Activated CD4-positive, alpha-beta memory T cell treated with anti-CD3 and anti-CD28 coated beads for 36 hours (primary cell): ENCODE measurements around the gene APOBEC4. TPM values are rescaled to one million over a fixed set of nuclear protein-coding genes. Genes with fewer than 3 reads are reported as not detected.

ENCODE experiments used
- CTCF ChIA-PET: fragments of 350-600 bp; sonication (Branson Sonifier 250); formaldehyde crosslinking; loops from one replicate; lab custom pipeline; 2021; ENCODE audit warnings: antibody characterized with exemption, inconsistent platforms; lab: Charles Lee
- POLR2A ChIA-PET: fragments of 350-600 bp; sonication (Branson Sonifier 250); formaldehyde crosslinking; loops from one replicate; lab custom pipeline; 2021; ENCODE audit warnings: antibody characterized with exemption; lab: Charles Lee
- DNase-seq: peaks from one replicate; pipeline ENCODE4 v3.0.0-alpha.2; 2020
- H3K27ac Mint-ChIP-seq: one replicate; pipeline ENCODE4 v1.8.0; 2021; ENCODE audit warnings: mixed read lengths
- H3K27me3 Mint-ChIP-seq: one replicate; pipeline ENCODE4 v1.8.0; 2021; ENCODE audit warnings: mixed read lengths
- H3K36me3 Mint-ChIP-seq: one replicate; pipeline ENCODE4 v1.8.0; 2021; ENCODE audit warnings: mixed read lengths
- H3K4me1 Mint-ChIP-seq: one replicate; pipeline ENCODE4 v1.8.0; 2021; ENCODE audit warnings: low read depth, mixed read lengths
- H3K4me3 Mint-ChIP-seq: one replicate; pipeline ENCODE4 v1.8.0; 2021; ENCODE audit warnings: mild to moderate bottlenecking, mixed read lengths
- H3K9me3 Mint-ChIP-seq: one replicate; pipeline ENCODE4 v1.8.0; 2021; ENCODE audit warnings: mixed read lengths
- intact Hi-C: fragments of 100-400 bp; cut with micrococcal nuclease; formaldehyde crosslinking; loops from one replicate; pipeline ENCODE4 v1.15.1; 2023
- total RNA-seq, 2 experiments: library from RNA; stranded (reverse); gene quantifications; one replicate each; pipeline ENCODE4 v1.2.3, GENCODE V29; 2021

APOBEC4 gene
- total RNA-seq: not detected

GRCh38 chr1:183652547-183653461 lies at the start of gene APOBEC4:
Gene APOBEC4 (minus strand): TSS chr1:183653316. CDS start chr1:183648781, 4,535 bp downstream.
- ChIA-PET CTCF (interaction anchor here (1.2 to 6.2 kb wide), 5 partner anchors 19 to 371 kb away, joined by 3 to 171 read pairs (median 57); partner anchors contain the start of gene ARPC5), POLR2A (interaction anchor here (0.7 to 1.2 kb wide), 2 partner anchors 19 to 263 kb away, joined by 3 to 4 read pairs; no protein-coding TSS in a partner anchor)
- Mint-ChIP-seq H3K9me3 (no peaks in the 10 kb centered on the region), H3K27ac (peak within 1 kb of the TSS; percentile 92), H3K36me3 (no peaks in the 10 kb centered on the region), H3K4me3 (peak within 1 kb of the TSS; percentile 31), H3K4me1 (peaks cover 33% of the 10 kb centered on the region), H3K27me3 (no peaks in the 10 kb centered on the region)
- intact Hi-C loops: loop anchor here (1.0 to 10.0 kb wide), 6 partner anchors 18 to 1628 kb away; partner anchors contain the start of gene ARPC5
- DNase-seq: peak; percentile 25

- Mint-ChIP-seq H3K27me3 (no peaks in the 10 kb centered on the region), H3K4me1 (peaks cover 9% of the 10 kb centered on the region), H3K36me3 (peaks cover 2% of the 10 kb centered on the region), H3K4me3 (no peak overlapping the region), H3K27ac (no peak overlapping the region), H3K9me3 (no peaks in the 10 kb centered on the region)
- DNase-seq: no peak
- ChIA-PET POLR2A (no interaction called here), CTCF (no interaction called here)
- intact Hi-C loops: no loop called here
These were observed 49.7 kb upstream of the APOBEC4 start for GRCh38 chr1:183702813-183703198.

GRCh38 chr1:183702087-183702812 lies 49.1 kb upstream of the APOBEC4 start:
- H3K36me3 Mint-ChIP-seq: peaks cover 2% of the 10 kb centered on the region
- H3K4me3 Mint-ChIP-seq: no peak overlapping the region
- H3K9me3 Mint-ChIP-seq: no peaks in the 10 kb centered on the region
- ChIA-PET POLR2A (no interaction called here), CTCF (no interaction called here)
- no peaks in the 10 kb centered on the region for H3K27me3 Mint-ChIP-seq
- H3K4me1 Mint-ChIP-seq: peaks cover 10% of the 10 kb centered on the region
- no peak overlapping the region for H3K27ac Mint-ChIP-seq
- intact Hi-C loops: no loop called here
- DNase-seq: no peak

GRCh38 chr1:183699616-183700160 lies 46.6 kb upstream of the APOBEC4 start:
- Mint-ChIP-seq H3K4me1 (peaks cover 10% of the 10 kb centered on the region), H3K27me3 (no peaks in the 10 kb centered on the region), H3K4me3 (no peak overlapping the region), H3K9me3 (no peaks in the 10 kb centered on the region), H3K27ac (no peak overlapping the region), H3K36me3 (peaks cover 2% of the 10 kb centered on the region)
- intact Hi-C loops: no loop called here
- CTCF ChIA-PET: interaction anchor here (1.3 kb wide), 1 partner anchor 15 kb away, joined by 7 read pairs; no protein-coding TSS in a partner anchor
- DNase-seq: no peak
- POLR2A ChIA-PET: no interaction called here

- H3K4me3 Mint-ChIP-seq: no peak overlapping the region
- H3K4me1 Mint-ChIP-seq: peaks cover 10% of the 10 kb centered on the region
- H3K36me3 Mint-ChIP-seq: peaks cover 2% of the 10 kb centered on the region
- CTCF ChIA-PET: interaction anchor here (0.6 to 1.3 kb wide), 4 partner anchors 12 to 124 kb away, joined by 3 to 7 read pairs (median 4); no protein-coding TSS in a partner anchor
- H3K9me3 Mint-ChIP-seq: no peaks in the 10 kb centered on the region
- DNase-seq: no peak
- no peaks in the 10 kb centered on the region for H3K27me3 Mint-ChIP-seq
- POLR2A ChIA-PET: no interaction called here
- no peak overlapping the region for H3K27ac Mint-ChIP-seq
- intact Hi-C loops: no loop called here
These were observed 44.9 kb upstream of the APOBEC4 start for GRCh38 chr1:183697814-183698590.

- Mint-ChIP-seq H3K4me1 (peaks cover 10% of the 10 kb centered on the region), H3K4me3 (no peak overlapping the region), H3K9me3 (no peaks in the 10 kb centered on the region), H3K27ac (no peak overlapping the region), H3K36me3 (peaks cover 2% of the 10 kb centered on the region), H3K27me3 (no peaks in the 10 kb centered on the region)
- no peak for DNase-seq
- CTCF ChIA-PET: no interaction called here
- intact Hi-C loops: no loop called here
- POLR2A ChIA-PET: no interaction called here
These were observed 43.9 kb upstream of the APOBEC4 start for GRCh38 chr1:183696981-183697380.

GRCh38 chr1:183694755-183695154 lies 41.6 kb upstream of the APOBEC4 start:
- intact Hi-C loops: no loop called here
- H3K4me1 Mint-ChIP-seq: peaks cover 13% of the 10 kb centered on the region
- POLR2A ChIA-PET: interaction anchor here (2.0 kb wide), 1 partner anchor 10 kb away, joined by 4 read pairs; no protein-coding TSS in a partner anchor
- DNase-seq: no peak
- no peaks in the 10 kb centered on the region for H3K9me3 Mint-ChIP-seq
- CTCF ChIA-PET: interaction anchor here (1.5 to 2.9 kb wide), 2 partner anchors 10 to 39 kb away, joined by 4 to 42 read pairs; no protein-coding TSS in a partner anchor
- H3K4me3 Mint-ChIP-seq: no peak overlapping the region
- H3K27ac Mint-ChIP-seq: no peak overlapping the region
- no peaks in the 10 kb centered on the region for H3K27me3 Mint-ChIP-seq
- H3K36me3 Mint-ChIP-seq: peaks cover 2% of the 10 kb centered on the region

- ChIA-PET CTCF (interaction anchor here (1.0 to 2.9 kb wide), 2 partner anchors 9 to 221 kb away, joined by 3 to 42 read pairs; no protein-coding TSS in a partner anchor), POLR2A (interaction anchor here (2.0 kb wide), 1 partner anchor 9 kb away, joined by 4 read pairs; no protein-coding TSS in a partner anchor)
- no peak for DNase-seq
- H3K9me3 Mint-ChIP-seq: no peaks in the 10 kb centered on the region
- intact Hi-C loops: no loop called here
- peaks cover 2% of the 10 kb centered on the region for H3K36me3 Mint-ChIP-seq
- H3K27me3 Mint-ChIP-seq: no peaks in the 10 kb centered on the region
- no peak overlapping the region for H3K27ac Mint-ChIP-seq
- no peak overlapping the region for H3K4me3 Mint-ChIP-seq
- H3K4me1 Mint-ChIP-seq: peaks cover 13% of the 10 kb centered on the region
These were observed 41.0 kb upstream of the APOBEC4 start for GRCh38 chr1:183694066-183694465.

GRCh38 chr1:183693521-183693920 lies 40.4 kb upstream of the APOBEC4 start:
- Mint-ChIP-seq H3K36me3 (no peaks in the 10 kb centered on the region), H3K9me3 (no peaks in the 10 kb centered on the region), H3K27ac (no peak overlapping the region), H3K4me1 (peaks cover 11% of the 10 kb centered on the region), H3K4me3 (no peak overlapping the region), H3K27me3 (no peaks in the 10 kb centered on the region)
- CTCF ChIA-PET: interaction anchor here (1.0 to 2.9 kb wide), 2 partner anchors 9 to 222 kb away, joined by 3 to 42 read pairs; no protein-coding TSS in a partner anchor
- POLR2A ChIA-PET: interaction anchor here (0.6 kb wide), 1 partner anchor 67 kb away, joined by 3 read pairs; no protein-coding TSS in a partner anchor
- no peak for DNase-seq
- intact Hi-C loops: no loop called here

- intact Hi-C loops: loop anchor here (5.0 kb wide), 1 partner anchor 407 kb away; no protein-coding TSS in a partner anchor
- ChIA-PET POLR2A (no interaction called here), CTCF (interaction anchor here (0.9 to 1.2 kb wide), 2 partner anchors 100 to 226 kb away, joined by 3 read pairs; partner anchors contain the start of gene NCF2)
- DNase-seq: peak; percentile 49
- Mint-ChIP-seq H3K36me3 (no peaks in the 10 kb centered on the region), H3K4me3 (no peak overlapping the region), H3K9me3 (no peaks in the 10 kb centered on the region), H3K27me3 (no peaks in the 10 kb centered on the region), H3K4me1 (peaks cover 2% of the 10 kb centered on the region), H3K27ac (no peak overlapping the region)
These were observed 36.7 kb upstream of the APOBEC4 start for GRCh38 chr1:183689762-183690204.
